GM21825 (cell line): Measurements from ENCODE around the gene INAVA.
A peak's percentile ranks its signal among the peaks of the same experiment; 100 is the strongest.
"Not testable (repeated sequence)": the region's sequence is repeated elsewhere in the genome, so short reads cannot be mapped to it uniquely, and the experiment has no call there.

Source experiments
- ATAC-seq: cut with Tn5 transposase; IDR thresholded peaks from one replicate; pipeline ENCODE4 v1.9.1; 2021; ENCODE audit warnings: mild to moderate bottlenecking, moderate library complexity; ENCODE audit not compliant: unreplicated experiment

The INAVA gene

GRCh38 chr1:200896531-200897196, 2.0 kb downstream of the INAVA start:
- ATAC-seq, result no peak

GRCh38 chr1:200897259-200897658, 2.6 kb downstream of the INAVA start:
- ATAC-seq, result no peak

- no peak for ATAC-seq
Observed at GRCh38 chr1:200899015-200899386, 4.3 kb downstream of the INAVA start.

- no peak for ATAC-seq
Observed at GRCh38 chr1:200899451-200899915, 4.8 kb downstream of the INAVA start.

- no peak for ATAC-seq
Observed at GRCh38 chr1:200899954-200900867, 5.5 kb downstream of the INAVA start.

- no peak for ATAC-seq
Observed at GRCh38 chr1:200900877-200901276, 6.2 kb downstream of the INAVA start.

- ATAC-seq, result no peak
Observed at GRCh38 chr1:200901350-200901749, 6.7 kb downstream of the INAVA start.

GRCh38 chr1:200901796-200902444, 7.2 kb downstream of the INAVA start:
- ATAC-seq, result no peak

- ATAC-seq, result no peak
Observed at GRCh38 chr1:200903793-200904192, 9.1 kb downstream of the INAVA start.

- no peak for ATAC-seq
Observed at GRCh38 chr1:200904772-200905171, 10.1 kb downstream of the INAVA start.

- peak; percentile 37 for ATAC-seq
Observed at GRCh38 chr1:200905411-200906052, 10.8 kb downstream of the INAVA start.

GRCh38 chr1:200906491-200906890, 11.8 kb downstream of the INAVA start:
- ATAC-seq, result no peak

GRCh38 chr1:200907611-200908097, 13.0 kb downstream of the INAVA start:
- peak; percentile 70 for ATAC-seq

GRCh38 chr1:200908191-200908868, 13.6 kb downstream of the INAVA start:
- ATAC-seq, result no peak

- ATAC-seq, result no peak
Observed at GRCh38 chr1:200909071-200909470, 14.4 kb downstream of the INAVA start.

- peak; percentile 39 for ATAC-seq
Observed at GRCh38 chr1:200909757-200910239, 15.1 kb downstream of the INAVA start.

GRCh38 chr1:200911361-200911760, 16.7 kb downstream of the INAVA start:
- no peak for ATAC-seq

- ATAC-seq, result not testable (repeated sequence)
Observed at GRCh38 chr1:200911936-200912335, 17.2 kb downstream of the INAVA start.

- ATAC-seq, result no peak
Observed at GRCh38 chr1:200912737-200913407, 18.2 kb downstream of the INAVA start.

GRCh38 chr1:200916152-200916551, 21.5 kb downstream of the INAVA start:
- no peak for ATAC-seq
